Keratinocyte (primary cell): ENCODE measurements around the gene SLC13A3.

ENCODE experiments used
- EZH2 ChIP-seq: IDR thresholded peaks from one replicate; pipeline ENCODE4 v1.6.1; 2012; ENCODE audit warnings: inconsistent platforms, mild to moderate bottlenecking, low read length, moderate library complexity
- TF ChIP-seq, protein P1 (sequence below), 3 experiments: IDR thresholded peaks in 1 of 3; conservative IDR thresholded peaks in 1 of 3; optimal IDR thresholded peaks in 1 of 3; 2 replicates in 2 of 3; 3 replicates in 1 of 3; pipeline versions ENCODE3 to v1.5.1; 2011; ENCODE audit warnings: low read length in 3 of 3, mild to moderate bottlenecking in 3 of 3, moderate library complexity in 2 of 3, control low read depth in 1 of 3, inconsistent platforms in 1 of 3; ENCODE audit not compliant: insufficient read depth in 2 of 3; ENCODE audit errors: extremely low read depth in 1 of 3

DNA sequence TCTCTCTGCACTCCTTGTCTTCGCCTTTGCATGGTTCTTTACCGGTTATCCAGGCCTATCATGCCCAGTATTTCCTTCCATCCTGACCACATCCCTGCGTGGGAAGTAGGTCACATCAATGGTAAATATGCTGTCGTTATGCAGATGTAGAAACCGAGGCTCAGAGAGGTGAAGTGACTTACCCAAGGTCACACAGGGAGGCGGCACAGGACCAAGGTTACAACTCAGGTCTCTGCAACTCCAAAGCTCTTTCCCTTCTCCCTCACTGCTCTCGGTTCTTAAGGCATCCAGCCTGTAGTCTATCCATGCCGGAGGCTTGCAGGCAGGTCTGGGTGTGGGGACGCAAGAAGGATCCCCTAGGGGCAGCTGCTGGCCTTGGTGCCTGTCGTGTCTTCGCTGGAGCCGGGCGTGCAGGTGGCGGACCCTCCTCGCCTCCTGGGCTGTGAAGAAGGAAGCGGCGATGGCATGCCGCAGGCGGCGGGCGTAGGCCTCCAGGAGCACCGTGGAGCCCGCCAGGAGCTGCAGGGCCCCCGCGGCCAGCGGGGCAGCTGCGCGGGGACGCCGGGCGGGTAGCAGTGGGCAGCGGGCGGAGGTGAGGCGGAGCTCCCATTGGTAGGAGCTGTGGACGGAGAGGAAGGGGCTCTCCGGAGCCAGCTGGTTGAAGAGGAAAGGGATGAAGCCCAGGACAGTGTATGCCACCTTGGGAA is 109.9 kb downstream of the SLC13A3 start:
- TF ChIP-seq, protein P1, sequence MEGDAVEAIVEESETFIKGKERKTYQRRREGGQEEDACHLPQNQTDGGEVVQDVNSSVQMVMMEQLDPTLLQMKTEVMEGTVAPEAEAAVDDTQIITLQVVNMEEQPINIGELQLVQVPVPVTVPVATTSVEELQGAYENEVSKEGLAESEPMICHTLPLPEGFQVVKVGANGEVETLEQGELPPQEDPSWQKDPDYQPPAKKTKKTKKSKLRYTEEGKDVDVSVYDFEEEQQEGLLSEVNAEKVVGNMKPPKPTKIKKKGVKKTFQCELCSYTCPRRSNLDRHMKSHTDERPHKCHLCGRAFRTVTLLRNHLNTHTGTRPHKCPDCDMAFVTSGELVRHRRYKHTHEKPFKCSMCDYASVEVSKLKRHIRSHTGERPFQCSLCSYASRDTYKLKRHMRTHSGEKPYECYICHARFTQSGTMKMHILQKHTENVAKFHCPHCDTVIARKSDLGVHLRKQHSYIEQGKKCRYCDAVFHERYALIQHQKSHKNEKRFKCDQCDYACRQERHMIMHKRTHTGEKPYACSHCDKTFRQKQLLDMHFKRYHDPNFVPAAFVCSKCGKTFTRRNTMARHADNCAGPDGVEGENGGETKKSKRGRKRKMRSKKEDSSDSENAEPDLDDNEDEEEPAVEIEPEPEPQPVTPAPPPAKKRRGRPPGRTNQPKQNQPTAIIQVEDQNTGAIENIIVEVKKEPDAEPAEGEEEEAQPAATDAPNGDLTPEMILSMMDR (optimal IDR thresholded peaks at IDR 0.05 in 1 of 3, IDR thresholded peaks at IDR 0.05 in 1 of 3, conservative IDR thresholded peaks at IDR 0.05 in 1 of 3; ENCODE audit: extremely low read depth in 1 of 3, insufficient read depth in 2 of 3, low read length in 3 of 3) = no peak
- TF ChIP-seq EZH2 = no peak
